ENCODE data around the gene KNDC1. TPM values are rescaled to one million over a fixed set of nuclear protein-coding genes. Genes with fewer than 3 reads are reported as not detected.
"Not testable (repeated sequence)": the region's sequence is repeated elsewhere in the genome, so short reads cannot be mapped to it uniquely, and the experiment has no call there.

Gene KNDC1
- total and polyA plus RNA-seq, 12 donors = 1.0 to 93.4 (median 39.0) TPM

- no peaks in the 10 kb centered on the region for H3K36me3 ChIP-seq (replicated peaks in 1 of 2)
- no peak overlapping the region for H3K27ac ChIP-seq
- H3K4me3 ChIP-seq = no peak overlapping the region
- TF ChIP-seq CTCF (IDR thresholded peaks at IDR 0.05) = no peak
- no peak for TF ChIP-seq POLR2A (IDR thresholded peaks at IDR 0.05)
- intact Hi-C loops (cut with DNase I) = no loop called here
- H3K9me3 ChIP-seq (replicated peaks in 1 of 3) = no peaks in the 10 kb centered on the region
- H3K27me3 ChIP-seq = no peaks in the 10 kb centered on the region
- DNase-seq = peak in 1 of 7 donors; percentile 11
- H3K4me1 ChIP-seq (replicated peaks in 1 of 2) = peaks cover 4 to 5% of the 10 kb centered on the region in 2 donors
- 94 to 96% (median 96%) methylated on average over 19 to 30 of the region's 30 CpGs for WGBS, 4 donors
Measured at GRCh38 chr10:133169173-133169947, 9.3 kb downstream of the KNDC1 start.

GRCh38 chr10:133170092-133170491, 10.1 kb downstream of the KNDC1 start:
- Histone ChIP-seq H3K27me3 (no peaks in the 10 kb centered on the region), H3K4me3 (no peak overlapping the region), H3K9me3 (replicated peaks in 1 of 3) (no peaks in the 10 kb centered on the region), H3K4me1 (replicated peaks in 1 of 2) (no peaks in the 10 kb centered on the region), H3K36me3 (replicated peaks in 1 of 2) (no peaks in the 10 kb centered on the region), H3K27ac (no peak overlapping the region)
- intact Hi-C loops (cut with DNase I) = no loop called here
- WGBS, 4 donors = 82 to 92% (median 91%) methylated on average over 12 to 17 of the region's 17 CpGs
- peak in 1 of 7 donors; percentile 10 for DNase-seq
- TF ChIP-seq POLR2A (IDR thresholded peaks at IDR 0.05) (no peak), CTCF (IDR thresholded peaks at IDR 0.05) (no peak)

GRCh38 chr10:133173860-133174640, 14.0 kb downstream of the KNDC1 start:
- Histone ChIP-seq H3K4me1 (replicated peaks in 1 of 2) (no peaks in the 10 kb centered on the region), H3K9me3 (replicated peaks in 1 of 3) (no peaks in the 10 kb centered on the region), H3K27ac (no peak overlapping the region), H3K36me3 (replicated peaks in 1 of 2) (no peaks in the 10 kb centered on the region), H3K4me3 (no peak overlapping the region), H3K27me3 (no peaks in the 10 kb centered on the region)
- no peak for TF ChIP-seq CTCF (IDR thresholded peaks at IDR 0.05)
- no peak for TF ChIP-seq POLR2A (IDR thresholded peaks at IDR 0.05)
- DNase-seq = peak in 1 of 7 donors; percentile 11
- 86 to 88% (median 87%) methylated on average over 15 of the region's 15 CpGs for whole genome bisulfite sequencing, 4 donors
- intact Hi-C loops (cut with DNase I) = no loop called here

GRCh38 chr10:133174689-133175263, 14.8 kb downstream of the KNDC1 start:
- Histone ChIP-seq H3K4me3 (no peak overlapping the region), H3K9me3 (replicated peaks in 1 of 3) (no peaks in the 10 kb centered on the region), H3K4me1 (replicated peaks in 1 of 2) (no peaks in the 10 kb centered on the region), H3K36me3 (replicated peaks in 1 of 2) (no peaks in the 10 kb centered on the region), H3K27ac (no peak overlapping the region), H3K27me3 (no peaks in the 10 kb centered on the region)
- TF ChIP-seq CTCF (IDR thresholded peaks at IDR 0.05) = no peak
- TF ChIP-seq POLR2A (IDR thresholded peaks at IDR 0.05) = no peak
- no peak for DNase-seq
- WGBS, 4 donors = 60 to 85% (median 81%) methylated on average over 3 of the region's 3 CpGs
- intact Hi-C loops (cut with DNase I) = no loop called here

GRCh38 chr10:133175624-133176023, 15.6 kb downstream of the KNDC1 start:
- 82 to 94% (median 91%) methylated on average over 4 of the region's 4 CpGs for WGBS, 4 donors
- H3K4me3 ChIP-seq; H3K27me3 ChIP-seq; DNase-seq; H3K36me3 ChIP-seq (replicated peaks in 1 of 2); H3K4me1 ChIP-seq (replicated peaks in 1 of 2); H3K9me3 ChIP-seq (replicated peaks in 1 of 3); H3K27ac ChIP-seq; intact Hi-C loops (cut with DNase I): not testable (repeated sequence)

Data from adrenal gland (tissue), 12 donors.